ENCODE data around the gene MZB1.

DNA sequence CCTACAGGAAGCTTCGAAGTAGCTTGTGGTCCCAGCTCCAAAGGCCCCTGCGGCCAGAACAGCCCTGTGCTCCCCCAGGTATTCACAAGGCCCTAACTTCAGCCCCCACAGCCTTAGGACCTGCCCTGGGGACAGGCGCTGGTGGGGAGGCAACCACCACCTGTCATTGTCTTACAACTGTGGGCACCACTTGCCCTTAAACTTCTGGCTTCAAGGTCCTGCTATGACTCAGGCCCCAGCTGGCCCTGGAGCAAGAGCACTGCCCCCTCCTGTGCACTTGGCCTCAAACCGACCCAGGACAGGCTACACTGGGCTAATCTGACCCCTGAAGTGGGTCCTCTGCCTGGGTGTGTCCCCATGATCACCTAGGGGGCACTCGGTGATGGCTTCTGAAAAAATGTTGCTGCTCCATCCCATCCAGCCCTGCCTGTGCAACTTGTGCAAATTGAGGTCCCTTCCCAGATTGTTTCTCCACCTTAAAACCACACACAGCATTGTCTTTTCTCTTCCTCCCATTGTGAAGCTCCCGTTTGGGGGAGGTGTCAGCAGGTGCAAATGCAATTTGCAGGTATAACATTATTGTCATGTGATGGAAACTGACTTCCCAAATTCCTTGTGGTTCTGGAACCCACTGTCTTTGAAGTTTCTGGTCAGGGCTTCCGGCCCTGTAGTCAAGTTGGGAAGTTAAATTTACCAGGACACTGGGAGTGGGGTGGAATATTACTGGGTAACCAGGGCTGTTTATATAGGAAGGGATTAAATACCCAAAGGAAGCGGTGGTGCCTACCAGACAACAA is 6.3 kb upstream of the MZB1 start:
- TF ChIP-seq, protein P1, sequence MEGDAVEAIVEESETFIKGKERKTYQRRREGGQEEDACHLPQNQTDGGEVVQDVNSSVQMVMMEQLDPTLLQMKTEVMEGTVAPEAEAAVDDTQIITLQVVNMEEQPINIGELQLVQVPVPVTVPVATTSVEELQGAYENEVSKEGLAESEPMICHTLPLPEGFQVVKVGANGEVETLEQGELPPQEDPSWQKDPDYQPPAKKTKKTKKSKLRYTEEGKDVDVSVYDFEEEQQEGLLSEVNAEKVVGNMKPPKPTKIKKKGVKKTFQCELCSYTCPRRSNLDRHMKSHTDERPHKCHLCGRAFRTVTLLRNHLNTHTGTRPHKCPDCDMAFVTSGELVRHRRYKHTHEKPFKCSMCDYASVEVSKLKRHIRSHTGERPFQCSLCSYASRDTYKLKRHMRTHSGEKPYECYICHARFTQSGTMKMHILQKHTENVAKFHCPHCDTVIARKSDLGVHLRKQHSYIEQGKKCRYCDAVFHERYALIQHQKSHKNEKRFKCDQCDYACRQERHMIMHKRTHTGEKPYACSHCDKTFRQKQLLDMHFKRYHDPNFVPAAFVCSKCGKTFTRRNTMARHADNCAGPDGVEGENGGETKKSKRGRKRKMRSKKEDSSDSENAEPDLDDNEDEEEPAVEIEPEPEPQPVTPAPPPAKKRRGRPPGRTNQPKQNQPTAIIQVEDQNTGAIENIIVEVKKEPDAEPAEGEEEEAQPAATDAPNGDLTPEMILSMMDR (IDR thresholded peaks at IDR 0.05) = no peak
- no peak for TF ChIP-seq POLR2A (IDR thresholded peaks at IDR 0.05)

Data from thyroid gland (tissue), 4 donors.